Astrocyte of the cerebellum (primary cell): ENCODE measurements around the gene ALDOB.

Source experiments
- DNase-seq: peaks from one replicate; pipeline ENCODE4 v3.0.0-alpha.2; 2011; ENCODE audit warnings: low read depth
- H3K4me3 ChIP-seq: 2 replicates; pipeline ENCODE4 v1.5.1; 2011; ENCODE audit warnings: mild to moderate bottlenecking, low read depth, low read length, moderate library complexity
- CTCF ChIP-seq: IDR thresholded peaks from 2 replicates; pipeline ENCODE4 v1.5.1; 2012; ENCODE audit warnings: low read length, low read depth, moderate library complexity, mild to moderate bottlenecking; ENCODE audit errors: missing control alignments
- in situ Hi-C: cut with HindIII; loops from 2 replicates; pipeline ENCODE4 v1.10.0; 2017; ENCODE audit warnings: low sequenced_read_pairs

The ALDOB gene

GRCh38 chr9:101376111-101376848 is 59.3 kb downstream of the ALDOB start:
- no peak overlapping the region for H3K4me3 ChIP-seq
- TF ChIP-seq CTCF = no peak
- in situ Hi-C loops = no loop called here
- no peak for DNase-seq

DNA sequence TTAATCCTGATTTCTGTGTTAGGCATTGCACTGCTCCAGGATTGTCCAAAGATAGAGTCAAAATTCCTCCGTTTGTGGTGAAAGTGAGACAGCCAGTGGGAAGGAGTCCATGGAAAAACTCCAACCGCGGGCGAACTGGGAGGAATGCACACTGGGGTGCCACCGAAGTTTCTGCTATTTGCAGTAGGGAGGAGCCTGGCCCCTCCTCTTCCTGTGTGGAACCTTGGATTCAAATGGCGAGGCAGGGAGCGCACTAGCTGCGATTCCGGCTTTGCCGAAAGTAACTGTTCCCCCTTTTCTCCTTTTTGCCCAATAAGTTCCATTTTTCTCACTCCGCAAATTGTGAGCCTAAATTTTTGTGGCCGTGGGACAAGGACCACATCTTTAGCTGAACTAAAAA is 60.0 kb downstream of the ALDOB start:
- in situ Hi-C loops = no loop called here
- TF ChIP-seq CTCF = no peak
- H3K4me3 ChIP-seq = no peak overlapping the region
- DNase-seq = no peak

DNA sequence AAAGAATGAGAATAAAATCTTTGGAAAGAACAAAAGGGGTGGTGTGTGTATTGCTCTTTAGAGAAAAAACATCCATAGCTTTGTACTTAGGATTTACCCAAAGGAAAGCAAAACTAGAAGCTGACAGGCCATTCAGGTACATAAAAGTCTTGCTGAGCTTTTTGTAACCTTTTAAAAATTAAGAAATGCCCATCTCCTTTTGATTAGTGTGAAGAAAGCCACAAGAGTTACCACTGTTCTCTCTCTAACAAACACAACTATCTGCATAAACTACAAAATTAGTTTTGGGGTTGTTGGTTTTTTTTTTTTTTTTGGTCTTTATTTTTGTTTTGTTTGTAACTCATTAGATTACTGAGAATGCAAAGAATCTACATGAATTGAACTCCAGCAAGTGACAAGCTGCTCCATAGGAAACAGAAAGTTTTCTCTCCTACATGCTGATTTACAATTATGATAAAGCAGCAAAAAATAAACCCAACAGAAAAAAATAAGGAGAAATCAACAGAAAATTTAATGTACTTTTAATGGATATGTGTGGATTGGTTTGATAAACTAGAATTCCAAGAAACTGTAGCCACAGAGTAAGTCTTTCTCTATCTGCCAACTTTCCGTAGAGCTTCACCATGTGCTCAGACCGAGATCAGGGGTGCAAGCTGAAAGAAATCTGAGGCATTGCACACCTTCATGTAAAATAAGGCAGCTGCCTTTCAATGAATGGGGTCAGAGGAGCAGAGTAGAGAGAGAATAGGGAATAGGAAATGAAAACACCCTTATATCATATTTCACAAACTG is 63.1 kb downstream of the ALDOB start:
- DNase-seq = no peak
- H3K4me3 ChIP-seq = no peak overlapping the region
- in situ Hi-C loops = no loop called here
- TF ChIP-seq CTCF = no peak

GRCh38 chr9:101371813-101372212 is 63.8 kb downstream of the ALDOB start:
- no peak for DNase-seq
- no peak for TF ChIP-seq CTCF
- H3K4me3 ChIP-seq = no peak overlapping the region
- in situ Hi-C loops = no loop called here
